ENCODE data around the gene HSPA13. TPM values are rescaled to one million over a fixed set of nuclear protein-coding genes. Genes with fewer than 3 reads are reported as not detected.
"Not testable (repeated sequence)": the region's sequence is repeated elsewhere in the genome, so short reads cannot be mapped to it uniquely, and the experiment has no call there.

Gene HSPA13
- total RNA-seq, 1 donor from 2014 or later: 40.9 TPM

DNA sequence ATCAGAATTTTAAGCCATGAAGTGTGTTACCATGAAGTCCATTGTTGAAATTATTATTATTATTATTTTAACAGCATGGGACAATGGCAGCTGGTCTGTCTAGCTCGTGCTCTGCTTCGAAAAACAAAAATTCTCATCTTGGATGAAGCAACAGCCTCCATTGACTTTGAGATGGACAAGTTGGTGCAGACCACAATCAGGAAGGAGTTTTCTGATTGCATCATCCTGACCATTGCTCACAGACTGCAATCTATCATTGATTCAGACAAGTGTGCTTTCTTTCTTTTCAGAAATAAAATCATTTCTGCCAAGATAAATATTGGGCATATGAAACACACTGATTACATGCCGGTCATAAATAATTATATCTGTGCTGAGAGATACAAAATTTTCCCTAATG lies 21.0 kb downstream of the HSPA13 start:
- no peak for DNase-seq
- Mint-ChIP-seq H3K27me3 (peaks cover 20% of the 10 kb centered on the region), H3K4me1 (no peaks in the 10 kb centered on the region), H3K27ac (no peak overlapping the region), H3K4me3 (no peak overlapping the region), H3K36me3 (ENCODE audit: low read depth) (no peaks in the 10 kb centered on the region), H3K9me3 (no peaks in the 10 kb centered on the region)
- intact Hi-C loops (cut with micrococcal nuclease): no loop called here

DNA sequence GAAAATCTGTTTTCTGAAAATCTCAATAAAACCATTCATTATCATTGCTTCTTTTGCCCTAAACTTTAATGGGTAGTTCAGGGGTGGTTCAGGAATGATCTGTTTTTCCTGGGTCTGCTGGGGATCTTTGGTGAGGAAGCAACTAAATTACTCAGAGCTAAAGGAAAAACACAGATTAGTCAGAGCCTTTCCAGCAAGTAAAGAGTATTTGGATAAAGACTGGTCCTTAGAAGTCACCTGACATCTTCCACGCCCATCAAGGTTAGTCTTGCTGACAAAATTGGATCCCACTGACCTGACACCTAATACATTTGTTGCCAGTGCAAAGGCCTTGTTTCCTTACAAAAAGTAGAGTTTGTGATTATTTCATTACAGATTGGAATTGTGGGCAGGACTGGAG lies 24.2 kb downstream of the HSPA13 start:
- intact Hi-C loops (cut with micrococcal nuclease): no loop called here
- no peak overlapping the region for H3K27ac Mint-ChIP-seq
- H3K36me3 Mint-ChIP-seq (ENCODE audit: low read depth): no peaks in the 10 kb centered on the region
- no peaks in the 10 kb centered on the region for H3K4me1 Mint-ChIP-seq
- no peak for DNase-seq
- H3K4me3 Mint-ChIP-seq: no peak overlapping the region
- no peaks in the 10 kb centered on the region for H3K9me3 Mint-ChIP-seq
- peaks cover 26% of the 10 kb centered on the region for H3K27me3 Mint-ChIP-seq

DNA sequence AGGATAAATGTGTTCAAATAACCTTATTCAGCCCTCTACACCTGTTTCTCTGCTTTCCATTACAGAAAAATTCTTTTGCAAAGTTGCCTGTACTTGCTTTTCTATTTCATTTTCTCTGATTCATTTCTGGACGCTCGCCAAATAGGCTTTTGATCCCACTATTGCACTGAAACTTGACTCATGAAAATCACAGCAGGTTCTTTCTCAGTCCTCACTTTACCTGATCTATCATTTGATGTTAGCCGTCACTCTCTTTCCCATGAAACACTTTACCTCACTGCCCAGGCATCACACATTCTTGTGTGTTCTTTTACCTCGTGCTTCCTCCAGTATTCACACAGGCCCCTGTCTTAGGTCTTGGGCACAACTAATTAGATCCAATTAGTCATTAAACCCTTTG lies 26.2 kb downstream of the HSPA13 start:
- Mint-ChIP-seq H3K27ac (no peak overlapping the region), H3K36me3 (ENCODE audit: low read depth) (no peaks in the 10 kb centered on the region), H3K27me3 (peaks cover 27% of the 10 kb centered on the region), H3K4me1 (no peaks in the 10 kb centered on the region), H3K9me3 (no peaks in the 10 kb centered on the region), H3K4me3 (no peak overlapping the region)
- intact Hi-C loops (cut with micrococcal nuclease): no loop called here
- DNase-seq: no peak

DNA sequence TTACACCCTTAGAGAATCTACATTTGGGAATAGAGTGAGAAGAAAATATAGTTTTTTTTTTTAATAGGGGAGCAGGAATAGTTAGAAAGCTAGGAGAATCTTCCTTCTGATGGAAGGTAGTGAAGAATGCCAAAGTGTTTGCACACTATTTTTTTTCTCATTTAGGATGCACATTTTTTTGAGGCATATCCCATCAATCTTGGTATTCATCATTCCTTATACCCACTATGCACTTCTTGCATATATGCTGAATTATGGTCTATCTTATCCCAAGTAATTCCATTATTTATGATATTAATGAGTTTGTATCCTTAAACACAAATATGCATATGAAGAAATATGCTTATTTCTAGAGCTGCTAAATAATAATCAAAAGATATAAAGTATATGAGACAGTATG lies 28.4 kb downstream of the HSPA13 start:
- Mint-ChIP-seq H3K9me3 (no peaks in the 10 kb centered on the region), H3K36me3 (ENCODE audit: low read depth) (no peaks in the 10 kb centered on the region), H3K27ac (no peak overlapping the region), H3K4me3 (no peak overlapping the region), H3K27me3 (peaks cover 21% of the 10 kb centered on the region), H3K4me1 (no peaks in the 10 kb centered on the region)
- intact Hi-C loops (cut with micrococcal nuclease): no loop called here
- DNase-seq: no peak

DNA sequence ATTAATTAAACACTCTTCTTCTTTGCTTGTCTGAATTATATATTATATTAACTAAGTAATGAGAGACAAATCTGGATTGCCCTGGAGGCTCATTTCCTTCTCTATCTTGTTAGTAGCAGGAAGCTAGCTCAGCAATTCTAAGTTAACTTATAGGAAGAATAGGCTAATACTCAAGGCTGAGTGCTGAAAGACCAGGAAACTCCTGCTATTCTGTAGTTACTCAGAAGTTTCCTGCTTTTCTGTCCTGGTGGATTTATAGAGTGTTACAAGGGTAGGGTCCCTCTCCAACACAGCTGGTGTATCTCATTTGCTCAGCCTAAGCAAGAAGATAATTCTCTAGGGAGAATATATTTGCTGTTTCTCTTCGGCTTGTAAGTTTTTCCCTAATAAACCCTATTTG lies 29.2 kb downstream of the HSPA13 start:
- H3K36me3 Mint-ChIP-seq (ENCODE audit: low read depth): no peaks in the 10 kb centered on the region
- intact Hi-C loops (cut with micrococcal nuclease): no loop called here
- H3K4me1 Mint-ChIP-seq: no peaks in the 10 kb centered on the region

DNA sequence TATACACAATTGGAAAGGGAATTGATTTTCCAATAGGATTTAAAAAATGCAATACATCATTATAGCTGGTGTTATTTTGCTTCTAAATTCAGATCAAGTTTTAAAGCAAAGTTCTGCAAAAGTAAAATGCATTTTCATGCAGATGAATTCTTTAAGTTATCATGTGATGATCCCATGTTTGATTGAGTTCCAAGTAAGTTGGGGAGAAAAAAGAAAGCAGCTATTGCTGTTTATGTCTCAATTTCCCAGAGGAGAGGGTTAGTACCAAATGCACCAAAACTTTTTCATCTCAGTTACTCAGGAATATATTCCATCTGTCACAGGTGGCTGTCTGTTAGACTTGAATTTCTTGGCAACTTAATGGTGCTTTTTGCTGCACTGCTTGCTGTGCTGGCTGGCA lies 29.7 kb downstream of the HSPA13 start:
- H3K36me3 Mint-ChIP-seq (ENCODE audit: low read depth): no peaks in the 10 kb centered on the region
- no peak for DNase-seq

More for the DNA sequence above, 29.2 kb downstream of the HSPA13 start:
- DNase-seq: no peak
- Mint-ChIP-seq H3K4me3 (no peak overlapping the region), H3K27me3 (peaks cover 18% of the 10 kb centered on the region), H3K9me3 (no peaks in the 10 kb centered on the region), H3K27ac (no peak overlapping the region)

DNA sequence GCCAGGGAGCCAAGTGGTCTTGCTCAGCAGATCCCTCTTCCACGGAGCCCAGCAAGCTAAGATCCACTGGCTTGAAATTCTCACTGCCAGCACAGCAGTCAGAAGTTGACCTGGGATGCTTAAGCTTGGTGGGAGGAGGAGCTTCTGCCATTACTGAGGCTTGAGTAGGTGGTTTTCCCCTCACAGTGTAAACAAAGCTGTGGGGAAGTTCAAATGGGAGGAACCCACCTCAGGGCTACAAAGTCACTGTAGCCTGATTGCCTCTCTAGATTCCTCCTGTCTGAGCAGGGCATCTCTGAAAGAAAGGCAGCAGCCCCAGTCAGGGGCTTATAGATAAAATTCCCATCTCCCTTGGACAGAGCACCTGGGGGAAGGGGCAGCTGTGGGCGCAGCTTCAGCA lies 55.6 kb downstream of the HSPA13 start:
- H3K4me1 Mint-ChIP-seq; H3K4me3 Mint-ChIP-seq; H3K36me3 Mint-ChIP-seq (ENCODE audit: low read depth); DNase-seq; intact Hi-C loops (cut with micrococcal nuclease); H3K9me3 Mint-ChIP-seq; H3K27ac Mint-ChIP-seq: not testable (repeated sequence)
- H3K27me3 Mint-ChIP-seq: peaks cover 18% of the 10 kb centered on the region

More for the DNA sequence above, 29.7 kb downstream of the HSPA13 start:
- peaks cover 19% of the 10 kb centered on the region for H3K27me3 Mint-ChIP-seq
- H3K4me1 Mint-ChIP-seq: no peaks in the 10 kb centered on the region
- no peak overlapping the region for H3K27ac Mint-ChIP-seq
- intact Hi-C loops (cut with micrococcal nuclease): no loop called here
- no peaks in the 10 kb centered on the region for H3K9me3 Mint-ChIP-seq
- no peak overlapping the region for H3K4me3 Mint-ChIP-seq

DNA sequence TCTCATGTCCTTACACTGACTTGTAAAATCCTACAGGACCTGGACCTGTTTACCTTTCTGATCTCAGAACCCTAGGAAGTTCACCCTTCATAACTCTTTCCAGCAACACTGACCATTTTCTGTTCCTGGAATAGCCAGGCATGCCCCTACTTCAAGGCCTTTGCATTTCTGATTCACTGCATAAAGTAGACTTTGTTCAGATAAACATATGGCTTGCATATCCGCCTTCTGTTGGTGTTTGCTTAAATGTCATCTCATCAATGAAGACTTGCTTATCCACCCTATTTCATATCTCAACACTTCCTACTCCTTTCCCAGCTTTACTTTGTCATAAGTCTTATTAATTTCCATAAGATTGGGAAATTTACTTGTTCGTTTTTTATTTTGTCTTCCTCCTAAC lies 57.4 kb downstream of the HSPA13 start:
- no peak for DNase-seq

More for the DNA sequence above, 57.4 kb downstream of the HSPA13 start:
- Mint-ChIP-seq H3K36me3 (ENCODE audit: low read depth) (no peaks in the 10 kb centered on the region), H3K27me3 (peaks cover 16% of the 10 kb centered on the region), H3K4me3 (no peak overlapping the region), H3K4me1 (no peaks in the 10 kb centered on the region), H3K9me3 (no peaks in the 10 kb centered on the region), H3K27ac (no peak overlapping the region)
- intact Hi-C loops (cut with micrococcal nuclease): no loop called here

Other genes with a start within 250 kb of the HSPA13 start
- gene LIPI, start 172.2 kb downstream of the HSPA13 start, total RNA-seq: not detected in 2 replicates
- gene RBM11, start 167.0 kb downstream of the HSPA13 start, total RNA-seq: 0.84 and 1.4 TPM in 2 replicates
- gene SAMSN1, start 163.2 kb upstream of the HSPA13 start, total RNA-seq: 86.4 and 92.7 TPM in 2 replicates

Data from activated CD4-positive, alpha-beta T cell treated with anti-CD3 and anti-CD28 coated beads, Interleukin-2, amount 10 ng/mL, durations not matched to agents 24 days and 14 days (primary cell).